Measurements from ENCODE around the gene PRKCQ.

PRKCQ gene

DNA sequence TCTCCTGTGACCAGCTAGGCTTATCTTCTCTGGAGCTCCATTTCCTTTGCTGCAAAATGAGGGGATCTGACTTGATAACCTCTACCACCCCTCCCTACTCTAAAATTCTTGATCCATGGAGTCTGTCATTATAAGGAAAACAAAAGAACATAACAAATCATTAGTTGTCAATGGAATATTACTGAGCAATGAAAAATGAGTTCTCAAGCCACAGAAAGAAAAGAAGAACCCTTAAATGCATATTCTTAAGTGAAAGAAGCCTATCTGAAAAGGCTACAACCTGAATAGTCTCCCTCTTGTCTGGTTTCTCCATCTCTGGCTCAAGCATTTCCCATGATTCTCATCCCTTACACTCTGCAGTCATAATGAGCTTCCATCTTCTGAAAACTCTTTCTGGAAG, 110.4 kb downstream of the PRKCQ start:
- Histone ChIP-seq H3K27me3 (ENCODE audit: insufficient read depth, poor library complexity, severe bottlenecking) (no peaks in the 10 kb centered on the region), H3K4me3 (replicated peaks; ENCODE audit: insufficient read depth, low read length) (no peak overlapping the region), H3K27ac (replicated peaks) (no peak overlapping the region)
- TF ChIP-seq CTCF (IDR thresholded peaks at IDR 0.05; ENCODE audit: insufficient read depth, low read length): no peak
- TF ChIP-seq POLR2AphosphoS5 (IDR thresholded peaks at IDR 0.05; ENCODE audit: low read depth): no peak
- no peak for TF ChIP-seq SPI1 (IDR thresholded peaks at IDR 0.05; ENCODE audit: borderline replicate concordance, low read depth)
- TF ChIP-seq GABPA (IDR thresholded peaks at IDR 0.05; ENCODE audit: low read depth): no peak
- TF ChIP-seq, protein P1, sequence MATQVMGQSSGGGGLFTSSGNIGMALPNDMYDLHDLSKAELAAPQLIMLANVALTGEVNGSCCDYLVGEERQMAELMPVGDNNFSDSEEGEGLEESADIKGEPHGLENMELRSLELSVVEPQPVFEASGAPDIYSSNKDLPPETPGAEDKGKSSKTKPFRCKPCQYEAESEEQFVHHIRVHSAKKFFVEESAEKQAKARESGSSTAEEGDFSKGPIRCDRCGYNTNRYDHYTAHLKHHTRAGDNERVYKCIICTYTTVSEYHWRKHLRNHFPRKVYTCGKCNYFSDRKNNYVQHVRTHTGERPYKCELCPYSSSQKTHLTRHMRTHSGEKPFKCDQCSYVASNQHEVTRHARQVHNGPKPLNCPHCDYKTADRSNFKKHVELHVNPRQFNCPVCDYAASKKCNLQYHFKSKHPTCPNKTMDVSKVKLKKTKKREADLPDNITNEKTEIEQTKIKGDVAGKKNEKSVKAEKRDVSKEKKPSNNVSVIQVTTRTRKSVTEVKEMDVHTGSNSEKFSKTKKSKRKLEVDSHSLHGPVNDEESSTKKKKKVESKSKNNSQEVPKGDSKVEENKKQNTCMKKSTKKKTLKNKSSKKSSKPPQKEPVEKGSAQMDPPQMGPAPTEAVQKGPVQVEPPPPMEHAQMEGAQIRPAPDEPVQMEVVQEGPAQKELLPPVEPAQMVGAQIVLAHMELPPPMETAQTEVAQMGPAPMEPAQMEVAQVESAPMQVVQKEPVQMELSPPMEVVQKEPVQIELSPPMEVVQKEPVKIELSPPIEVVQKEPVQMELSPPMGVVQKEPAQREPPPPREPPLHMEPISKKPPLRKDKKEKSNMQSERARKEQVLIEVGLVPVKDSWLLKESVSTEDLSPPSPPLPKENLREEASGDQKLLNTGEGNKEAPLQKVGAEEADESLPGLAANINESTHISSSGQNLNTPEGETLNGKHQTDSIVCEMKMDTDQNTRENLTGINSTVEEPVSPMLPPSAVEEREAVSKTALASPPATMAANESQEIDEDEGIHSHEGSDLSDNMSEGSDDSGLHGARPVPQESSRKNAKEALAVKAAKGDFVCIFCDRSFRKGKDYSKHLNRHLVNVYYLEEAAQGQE (IDR thresholded peaks at IDR 0.05; ENCODE audit: insufficient replicate concordance, low read depth): no peak
- no peak for DNase-seq (ENCODE audit: low read depth in 1 of 2, low spot score in 1 of 2)

- no peaks in the 10 kb centered on the region for H3K27me3 ChIP-seq (ENCODE audit: insufficient read depth, poor library complexity, severe bottlenecking)
- no peak for TF ChIP-seq CTCF (IDR thresholded peaks at IDR 0.05; ENCODE audit: insufficient read depth, low read length)
- TF ChIP-seq GABPA (IDR thresholded peaks at IDR 0.05; ENCODE audit: low read depth): no peak
- TF ChIP-seq, protein P1 (IDR thresholded peaks at IDR 0.05; ENCODE audit: insufficient replicate concordance, low read depth): no peak
- TF ChIP-seq SPI1 (IDR thresholded peaks at IDR 0.05; ENCODE audit: borderline replicate concordance, low read depth): no peak
- TF ChIP-seq POLR2AphosphoS5 (IDR thresholded peaks at IDR 0.05; ENCODE audit: low read depth): no peak
- no peak overlapping the region for H3K4me3 ChIP-seq (replicated peaks; ENCODE audit: insufficient read depth, low read length)
- no peak for DNase-seq (ENCODE audit: low read depth in 1 of 2, low spot score in 1 of 2)
- no peak overlapping the region for H3K27ac ChIP-seq (replicated peaks)
These were observed 114.0 kb downstream of the PRKCQ start for GRCh38 chr10:6465854-6466601.

- TF ChIP-seq SPI1 (IDR thresholded peaks at IDR 0.05; ENCODE audit: borderline replicate concordance, low read depth) (no peak), POLR2AphosphoS5 (IDR thresholded peaks at IDR 0.05; ENCODE audit: low read depth) (no peak), CTCF (IDR thresholded peaks at IDR 0.05; ENCODE audit: insufficient read depth, low read length) (no peak), GABPA (IDR thresholded peaks at IDR 0.05; ENCODE audit: low read depth) (no peak)
- TF ChIP-seq, protein P1 (IDR thresholded peaks at IDR 0.05; ENCODE audit: insufficient replicate concordance, low read depth): no peak
- Histone ChIP-seq H3K27me3 (ENCODE audit: insufficient read depth, poor library complexity, severe bottlenecking) (no peaks in the 10 kb centered on the region), H3K4me3 (replicated peaks; ENCODE audit: insufficient read depth, low read length) (no peak overlapping the region), H3K27ac (replicated peaks) (no peak overlapping the region)
- DNase-seq (ENCODE audit: low read depth in 1 of 2, low spot score in 1 of 2): no peak
These were observed 114.6 kb downstream of the PRKCQ start for GRCh38 chr10:6465437-6465836.

Data from HL-60 (cell line).